Testis (tissue), 3 donors: Measurements from ENCODE around the gene CDH23. TPM values are rescaled to one million over a fixed set of nuclear protein-coding genes. Genes with fewer than 3 reads are reported as not detected.

Source experiments
- DNase-seq: peaks from one replicate; pipeline ENCODE4 v3.0.0-alpha.2; 2019
- H3K27ac ChIP-seq, 2 donors: fragments of 200-600 bp; sonication (generic); one replicate each; pipeline ENCODE4 v1.5.1; 2019
- H3K27me3 ChIP-seq: fragments of 200-600 bp; sonication (generic); one replicate; pipeline ENCODE4 v1.5.1; 2019
- H3K36me3 ChIP-seq: fragments of 200-600 bp; sonication (generic); one replicate; pipeline ENCODE4 v1.5.1; 2017; ENCODE audit warnings: low read depth; ENCODE audit errors: missing control alignments
- H3K4me1 ChIP-seq: fragments of 200-600 bp; sonication (generic); one replicate; pipeline ENCODE4 v1.5.1; 2019
- H3K4me3 ChIP-seq, 2 donors: fragments of 200-600 bp; sonication (generic); one replicate each; pipeline ENCODE4 v1.5.1; 2017 to 2019
- H3K9me3 ChIP-seq: fragments of 200-600 bp; sonication (generic); one replicate; pipeline ENCODE4 v1.5.1; 2017
- CTCF ChIP-seq, 3 experiments: fragments of 450-650 bp in 2 of 3; fragments of 200-600 bp in 1 of 3; sonication (generic) in 1 of 3; IDR thresholded peaks; one replicate each; pipeline ENCODE4 v1.5.1; 2016 to 2019; ENCODE audit warnings: antibody characterized with exemption in 3 of 3, mild to moderate bottlenecking in 2 of 3, moderate library complexity in 1 of 3
- POLR2A ChIP-seq: fragments of 450-650 bp; IDR thresholded peaks from one replicate; pipeline ENCODE4 v1.6.1; 2017; ENCODE audit warnings: antibody characterized with exemption, mild to moderate bottlenecking, moderate library complexity
- WGBS, 2 donors: methylation state at CpG; one replicate each; pipeline ENCODE4 v1.1.5; 2018; 5-methylcytosine and 5-hydroxymethylcytosine counted together
- intact Hi-C: fragments of 100-400 bp; cut with DNase I; formaldehyde crosslinking; loops from one replicate; pipeline ENCODE4 v1.15.1; 2023; ENCODE audit warnings: low total_unique reads
- polyA plus RNA-seq: library from polyadenylated mRNA; stranded (reverse); fragments of 350-450 nt; fragmentation: Illumina TruSeq; extraction: RNeasy Lipid Tissue Mini Kit (QIAGEN cat#74804); gene quantifications from one replicate; pipeline ENCODE4 v1.2.3, GENCODE V29; 2014; ENCODE audit warnings: low read depth, low replicate concordance; ENCODE audit not compliant: insufficient read depth
- total RNA-seq, 2 donors: library from RNA; depleted of rRNA; stranded (reverse); fragments of >200 nt; gene quantifications; one replicate each; pipeline ENCODE4 v1.2.3, GENCODE V29; 2016

The CDH23 gene
- total and polyA plus RNA-seq, 3 donors from 2014 or later, result 29.8 to 125 (median 81.7) TPM

GRCh38 chr10:71737834-71738197 lies 341.1 kb downstream of the CDH23 start:
- Histone ChIP-seq H3K27me3 (no peaks in the 10 kb centered on the region), H3K4me3 (no peak overlapping the region), H3K9me3 (no peaks in the 10 kb centered on the region), H3K27ac (no peak overlapping the region), H3K36me3 (no peaks in the 10 kb centered on the region), H3K4me1 (peaks cover 3% of the 10 kb centered on the region)
- no peak for DNase-seq
- 78 to 92% methylated on average over 3 of the region's 3 CpGs for WGBS, 2 donors
- no peak for TF ChIP-seq CTCF (IDR thresholded peaks at IDR 0.05)
- no peak for TF ChIP-seq POLR2A
- intact Hi-C loops, result no loop called here

GRCh38 chr10:71739358-71739900 lies 342.7 kb downstream of the CDH23 start:
- intact Hi-C loops, result no loop called here
- Histone ChIP-seq H3K27me3 (no peaks in the 10 kb centered on the region), H3K4me1 (peaks cover 3% of the 10 kb centered on the region), H3K4me3 (no peak overlapping the region), H3K27ac (no peak overlapping the region), H3K9me3 (no peaks in the 10 kb centered on the region), H3K36me3 (no peaks in the 10 kb centered on the region)
- TF ChIP-seq POLR2A (no peak), CTCF (IDR thresholded peaks at IDR 0.05) (no peak)
- 92 to 95% methylated on average over 7 to 8 of the region's 8 CpGs for WGBS, 2 donors
- no peak for DNase-seq

- Histone ChIP-seq H3K27ac (no peak overlapping the region), H3K27me3 (no peaks in the 10 kb centered on the region), H3K36me3 (no peaks in the 10 kb centered on the region), H3K4me1 (peaks cover 3% of the 10 kb centered on the region), H3K4me3 (no peak overlapping the region), H3K9me3 (no peaks in the 10 kb centered on the region)
- intact Hi-C loops, result no loop called here
- 47 to 56% methylated on average over 9 of the region's 9 CpGs for WGBS, 2 donors
- no peak for TF ChIP-seq POLR2A
- TF ChIP-seq CTCF (IDR thresholded peaks at IDR 0.05), result no peak
- peak; percentile 71 for DNase-seq
Measured at GRCh38 chr10:71740069-71740653, 343.4 kb downstream of the CDH23 start.

GRCh38 chr10:71741029-71741428 lies 344.3 kb downstream of the CDH23 start:
- no peak for DNase-seq
- no peaks in the 10 kb centered on the region for H3K27me3 ChIP-seq
- no peak overlapping the region for H3K27ac ChIP-seq
- H3K4me3 ChIP-seq, result no peak overlapping the region
- H3K4me1 ChIP-seq, result peaks cover 3% of the 10 kb centered on the region
- TF ChIP-seq CTCF (IDR thresholded peaks at IDR 0.05) (no peak), POLR2A (no peak)
- intact Hi-C loops, result no loop called here
- WGBS, 2 donors, result 66 to 68% methylated on average over 4 of the region's 4 CpGs
- no peaks in the 10 kb centered on the region for H3K9me3 ChIP-seq
- no peaks in the 10 kb centered on the region for H3K36me3 ChIP-seq

- intact Hi-C loops, result no loop called here
- Histone ChIP-seq H3K27me3 (no peaks in the 10 kb centered on the region), H3K36me3 (no peaks in the 10 kb centered on the region), H3K4me1 (peaks cover 9% of the 10 kb centered on the region), H3K27ac (no peak overlapping the region), H3K9me3 (no peaks in the 10 kb centered on the region), H3K4me3 (no peak overlapping the region)
- 94 to 98% methylated on average over 19 to 20 of the region's 20 CpGs for WGBS, 2 donors
- TF ChIP-seq POLR2A, result no peak
- TF ChIP-seq CTCF (IDR thresholded peaks at IDR 0.05), result no peak
- no peak for DNase-seq
Measured at GRCh38 chr10:71741671-71742070, 345.0 kb downstream of the CDH23 start.
